Peyer's patch (tissue), 4 donors: Measurements from ENCODE around the gene TMEM239.

Source experiments
- CTCF ChIP-seq, 6 experiments: fragments of 450-650 bp in 4 of 6; fragments of 200-600 bp in 2 of 6; sonication (generic) in 1 of 6; IDR thresholded peaks; one replicate each; pipeline ENCODE4 v1.5.1; 2017 to 2019; ENCODE audit warnings: antibody characterized with exemption in 6 of 6, mild to moderate bottlenecking in 3 of 6, moderate library complexity in 1 of 6
- POLR2A ChIP-seq, 2 donors: fragments of 450-650 bp; IDR thresholded peaks; one replicate each; pipeline ENCODE4 v1.5.1; 2017; ENCODE audit warnings: antibody characterized with exemption in 2 of 2, mild to moderate bottlenecking in 2 of 2, moderate library complexity in 2 of 2

- no peak for TF ChIP-seq CTCF (IDR thresholded peaks at IDR 0.05)
- TF ChIP-seq POLR2A (IDR thresholded peaks at IDR 0.05) = no peak
Measured at GRCh38 chr20:2814076-2814475, 2.1 kb upstream of the TMEM239 start.
